Dedifferentiated amniotic fluid mesenchymal stem cell (primary cell): ENCODE measurements around the gene PRAC1.

Experiments used
- DNase-seq: peaks from one replicate; pipeline ENCODE4 v3.0.0-alpha.2; 2016; ENCODE audit errors: extremely low spot score

PRAC1 gene

GRCh38 chr17:48747445-48748363 lies 25.4 kb upstream of the PRAC1 start:
- no peak for DNase-seq

DNA sequence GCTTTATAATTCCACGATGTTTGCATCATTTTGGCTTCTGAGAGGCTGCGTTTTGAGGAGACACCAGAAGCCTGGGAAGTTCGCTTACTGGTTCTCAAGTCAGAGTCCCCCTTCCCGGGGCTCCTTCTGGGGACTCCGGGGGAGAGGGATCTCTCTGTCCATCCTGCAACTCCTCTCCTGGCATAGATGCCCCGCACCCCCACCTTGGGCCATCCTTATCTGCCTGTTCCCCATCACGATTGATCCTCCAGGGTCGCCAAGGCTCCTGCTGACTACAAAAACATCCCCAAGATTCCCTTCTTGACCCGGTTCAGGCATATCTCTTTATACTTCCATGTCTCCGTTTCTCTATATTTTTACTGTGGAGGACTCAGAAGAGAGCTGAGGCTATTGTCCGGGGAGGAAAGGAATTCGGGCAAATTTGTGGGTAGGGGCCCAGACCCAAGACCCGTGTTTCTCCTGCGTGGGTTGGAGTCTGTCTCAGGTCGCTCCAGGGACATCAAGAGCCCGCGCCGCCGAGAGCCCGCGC lies 24.7 kb upstream of the PRAC1 start:
- no peak for DNase-seq

GRCh38 chr17:48745381-48746275 lies 23.3 kb upstream of the PRAC1 start:
- DNase-seq = no peak

DNA sequence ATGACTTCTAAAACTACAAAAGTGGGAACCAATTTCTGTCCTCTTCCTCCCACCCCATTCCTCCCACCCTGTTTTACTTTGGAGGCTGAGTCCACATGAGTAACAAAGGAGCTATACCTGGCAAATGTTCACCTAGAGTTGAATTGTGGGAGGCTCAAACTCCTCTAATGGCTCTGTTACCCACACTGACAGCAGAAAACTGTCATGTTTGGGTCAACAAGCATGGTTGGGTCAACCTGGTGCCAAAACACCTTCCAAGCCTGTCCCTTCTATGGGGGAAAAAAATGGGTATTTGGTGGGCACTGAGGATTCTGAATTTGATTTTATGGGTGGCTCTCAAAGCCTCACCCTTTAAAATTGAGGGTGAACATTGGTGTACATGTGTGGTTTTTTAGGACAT lies 18.2 kb upstream of the PRAC1 start:
- no peak for DNase-seq

DNA sequence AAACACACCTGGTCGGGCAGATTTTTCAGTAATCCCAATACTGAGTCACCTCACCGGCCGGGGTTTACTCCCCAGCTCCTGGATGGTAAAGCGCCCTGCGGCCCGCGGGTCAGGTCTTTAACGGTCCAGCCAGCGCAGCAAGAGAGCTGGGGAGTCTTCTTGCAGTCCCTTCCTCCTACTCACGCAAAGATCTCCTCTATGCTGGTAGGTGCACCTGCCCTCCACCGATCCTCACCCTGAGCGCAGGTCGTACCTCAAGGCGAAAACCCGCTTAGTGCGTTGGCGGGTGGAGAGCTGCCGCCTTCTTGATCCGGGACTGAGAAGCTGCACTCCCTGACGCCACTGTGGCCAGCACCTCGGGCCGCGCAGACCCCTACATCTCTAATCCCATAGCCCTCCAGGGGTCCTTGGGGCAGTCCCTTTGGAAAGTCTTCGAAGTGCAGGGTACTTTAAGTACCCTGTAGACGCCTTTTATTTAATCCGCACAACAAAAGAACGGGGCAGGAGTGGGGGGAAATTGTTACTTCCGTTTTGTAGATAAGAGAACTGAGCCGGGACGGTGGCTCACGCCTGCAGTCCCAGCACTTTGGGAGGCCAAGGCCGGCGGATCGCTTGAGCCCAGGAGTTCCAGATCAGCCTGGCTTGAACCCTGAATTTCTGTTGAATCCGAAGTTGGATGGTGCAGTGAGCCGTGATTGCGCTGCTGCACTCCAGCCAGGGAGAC lies 16.6 kb upstream of the PRAC1 start:
- no peak for DNase-seq

- no peak for DNase-seq
These were observed 16.1 kb upstream of the PRAC1 start for GRCh38 chr17:48738424-48738802.

GRCh38 chr17:48737330-48738043 lies 15.2 kb upstream of the PRAC1 start:
- no peak for DNase-seq

- DNase-seq = no peak
These were observed 12.7 kb upstream of the PRAC1 start for GRCh38 chr17:48735062-48735351.

DNA sequence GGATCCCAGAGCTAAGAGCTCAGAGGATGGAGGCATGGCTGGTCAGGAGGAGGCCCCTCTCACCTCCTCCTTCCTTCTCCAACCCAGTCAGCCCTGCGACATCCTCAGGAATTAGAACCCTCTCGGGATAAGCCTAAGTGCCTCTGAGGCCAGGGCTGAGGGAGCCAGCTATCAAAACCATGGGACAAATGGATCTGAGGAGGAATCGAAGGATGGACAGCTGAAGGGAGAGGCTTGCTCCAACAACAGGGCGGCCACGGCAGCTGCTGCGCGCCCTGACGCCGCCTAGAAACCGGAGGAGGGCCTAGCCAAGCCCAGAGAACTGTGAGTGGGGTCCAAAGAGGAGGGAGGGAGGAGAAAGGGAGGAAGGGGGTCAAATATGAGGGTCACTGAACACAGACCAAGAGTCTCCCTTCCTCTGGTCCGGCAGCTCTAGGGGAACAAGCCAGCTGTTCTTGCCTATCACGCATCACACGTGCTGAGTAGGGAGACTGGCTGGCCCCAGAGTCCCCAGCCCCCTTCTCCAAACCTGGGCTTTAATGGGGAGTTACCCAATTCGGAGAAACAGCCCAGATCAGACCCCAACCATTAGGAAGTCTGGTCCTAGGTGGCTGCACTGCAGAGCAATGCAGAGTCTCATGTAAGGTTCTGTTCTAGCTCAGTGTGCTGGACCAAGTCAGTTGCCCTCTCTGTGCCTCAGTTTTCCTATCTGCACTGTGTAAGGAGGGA lies 12.2 kb upstream of the PRAC1 start:
- DNase-seq = no peak

DNA sequence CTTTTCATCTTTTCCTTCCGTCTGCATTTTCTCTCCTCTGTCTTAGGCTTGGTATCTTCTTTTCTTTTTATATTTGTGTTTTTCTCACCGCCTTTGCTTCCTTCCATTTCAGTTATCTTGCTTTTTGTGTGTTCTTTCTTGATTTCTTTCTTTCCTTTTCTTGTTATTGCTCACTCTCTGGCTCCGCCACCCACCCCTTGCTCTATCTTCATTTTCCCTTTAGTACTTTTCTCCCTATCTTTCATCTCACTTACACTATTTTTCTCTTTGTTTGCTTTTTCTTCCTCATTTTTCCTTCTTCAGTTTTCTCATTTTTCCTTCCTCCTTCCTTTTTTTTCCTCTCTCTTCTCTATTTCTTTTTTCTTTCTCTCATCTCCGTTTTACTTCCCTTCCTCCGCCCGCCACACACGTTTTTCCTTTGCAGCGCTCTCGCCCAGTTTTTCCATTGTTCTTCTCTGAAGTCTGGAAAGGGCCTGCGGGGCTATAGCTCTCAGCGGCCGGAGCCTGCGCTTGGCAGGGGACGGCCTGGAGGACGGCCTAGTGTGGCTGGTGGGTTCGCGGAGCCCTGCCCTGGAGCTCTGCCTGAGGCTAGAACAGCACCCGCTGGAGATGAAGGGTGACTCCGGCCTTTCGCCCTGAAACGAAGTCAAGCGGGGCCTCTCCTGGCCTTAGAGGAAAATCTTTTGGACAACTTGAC lies 11.5 kb upstream of the PRAC1 start:
- DNase-seq = no peak

DNA sequence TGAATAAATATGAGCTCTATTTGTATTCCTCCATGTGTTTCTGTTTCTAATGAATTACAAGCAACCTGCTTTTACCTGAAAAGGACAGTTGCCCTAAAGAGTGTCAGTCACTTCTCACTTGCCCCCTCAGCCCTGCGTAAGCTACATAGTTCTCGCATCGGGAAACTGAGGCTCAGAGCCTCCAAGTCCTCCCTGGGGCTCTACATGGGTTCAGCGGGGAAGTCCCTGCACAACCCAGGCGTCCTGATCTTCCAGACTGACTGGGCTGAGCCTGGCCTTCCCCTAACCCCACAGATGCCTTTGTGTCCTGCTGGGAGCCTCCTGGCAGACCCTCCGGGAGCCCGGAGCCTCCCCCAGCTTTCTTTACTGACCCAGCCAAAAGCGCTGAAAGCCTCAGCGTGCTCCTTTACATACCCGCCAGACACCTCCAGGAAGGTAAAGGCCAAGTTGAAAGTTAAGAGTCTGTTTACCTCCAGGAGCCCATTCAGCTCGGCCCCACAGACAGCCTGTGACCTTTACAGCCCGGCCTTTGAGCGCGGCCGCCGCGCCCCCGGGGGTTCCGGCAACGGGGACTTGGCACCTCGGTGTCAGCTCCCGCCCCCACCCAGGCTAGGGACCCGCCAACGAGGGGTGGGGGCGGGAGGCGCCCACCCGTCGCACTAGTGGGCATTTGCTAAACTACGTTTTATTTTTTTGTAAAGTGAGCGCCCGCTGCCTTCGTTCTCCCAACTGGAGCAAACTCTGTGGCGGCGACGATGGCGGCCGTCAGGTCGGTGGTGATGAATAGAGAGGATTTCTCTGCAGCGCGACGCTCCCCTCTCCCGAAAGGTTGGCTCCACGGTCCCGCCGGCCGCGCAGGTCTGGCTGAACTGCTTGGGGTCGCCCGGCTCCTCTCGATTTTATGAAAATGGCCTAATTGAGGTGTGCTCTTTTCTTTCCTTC lies 10.6 kb upstream of the PRAC1 start:
- no peak for DNase-seq

- no peak for DNase-seq
These were observed 9.0 kb upstream of the PRAC1 start for GRCh38 chr17:48731355-48731754.

- no peak for DNase-seq
These were observed 7.9 kb upstream of the PRAC1 start for GRCh38 chr17:48730240-48730550.

- DNase-seq = no peak
These were observed 7.3 kb upstream of the PRAC1 start for GRCh38 chr17:48729335-48730239.

GRCh38 chr17:48728232-48729231 lies 6.2 kb upstream of the PRAC1 start, which contains the start of gene HOXB13:
Gene HOXB13 (minus strand): TSS chr17:48728750. CDS start chr17:48728593, 157 bp downstream.
- DNase-seq = no peak

- no peak for DNase-seq
These were observed 5.3 kb upstream of the PRAC1 start for GRCh38 chr17:48727415-48728175.
